Right renal cortex interstitium (tissue), 3 donors: Measurements from ENCODE around the gene C1orf232. TPM values are rescaled to one million over a fixed set of nuclear protein-coding genes. Genes with fewer than 3 reads are reported as not detected.

Source experiments
- DNase-seq, 3 donors: peaks; one replicate each; pipeline ENCODE4 v3.0.0-alpha.2; 2013; ENCODE audit warnings: low read depth in 3 of 3, low spot score in 2 of 3
- polyA plus RNA-seq, 3 donors: library from polyadenylated mRNA; unstranded; fragments of 120-200 nt; gene quantifications; one replicate each; pipeline ENCODE4 v1.2.1, GENCODE V29; 2013; ENCODE audit not compliant: insufficient read length in 3 of 3

Gene C1orf232
- polyA plus RNA-seq, 3 donors = 0.38 TPM; not detected in 2

GRCh38 chr1:26180010-26180506 lies 11.3 kb upstream of the C1orf232 start:
- DNase-seq = no peak

- no peak for DNase-seq
Measured at GRCh38 chr1:26177182-26177684, 8.5 kb upstream of the C1orf232 start, which contains the start of gene CNKSR1. TSS of gene CNKSR1 (plus strand) at chr1:26177491. CDS start at chr1:26177548, 57 bp downstream.

- DNase-seq = no peak
Measured at GRCh38 chr1:26175346-26175745, 6.6 kb upstream of the C1orf232 start.

GRCh38 chr1:26171084-26172072 lies 2.6 kb upstream of the C1orf232 start, which contains the start of gene ZNF593OS:
TSS of gene ZNF593OS (minus strand) at chr1:26171832. CDS start at chr1:26171661, 171 bp downstream.
- DNase-seq = no peak

GRCh38 chr1:26170472-26170821 lies 1.7 kb upstream of the C1orf232 start:
- no peak for DNase-seq

- DNase-seq = peak in 2 of 3 donors; percentile 74 to 82
Measured at GRCh38 chr1:26169669-26170471, 1.1 kb upstream of the C1orf232 start, which contains the start of gene ZNF593. TSS of gene ZNF593 (plus strand) at chr1:26169908. CDS start at chr1:26169984, 76 bp downstream.

GRCh38 chr1:26169198-26169554 lies 413 bp upstream of the C1orf232 start:
- no peak for DNase-seq

GRCh38 chr1:26166719-26167281 lies 2.0 kb downstream of the C1orf232 start:
- DNase-seq = no peak

GRCh38 chr1:26164861-26165842 lies 3.6 kb downstream of the C1orf232 start:
- no peak for DNase-seq

- no peak for DNase-seq
Measured at GRCh38 chr1:26164036-26164860, 4.5 kb downstream of the C1orf232 start.

GRCh38 chr1:26163684-26164035 lies 5.1 kb downstream of the C1orf232 start:
- DNase-seq = no peak

- DNase-seq = no peak
Measured at GRCh38 chr1:26162220-26162709, 6.5 kb downstream of the C1orf232 start.

GRCh38 chr1:26161415-26162219 lies 7.1 kb downstream of the C1orf232 start:
- DNase-seq = no peak

GRCh38 chr1:26160527-26161414 lies 8.0 kb downstream of the C1orf232 start:
- no peak for DNase-seq

GRCh38 chr1:26159743-26160039 lies 9.1 kb downstream of the C1orf232 start:
- DNase-seq = no peak

- no peak for DNase-seq
Measured at GRCh38 chr1:26158908-26159742, 9.6 kb downstream of the C1orf232 start, which contains the start of gene FAM110D. TSS of gene FAM110D (plus strand) at chr1:26159079. CDS start at chr1:26161292, 2,213 bp downstream.
